HL-60 (cell line): ENCODE results near the gene BCAR3.

Experiments
- DNase-seq, 2 experiments: peaks; one replicate each; pipeline ENCODE4 v3.0.0-alpha.2; 2010 to 2020; ENCODE audit warnings: low read depth in 1 of 2, low spot score in 1 of 2
- H3K27ac ChIP-seq: fragments of 250-450 bp; sonication (Bioruptor Pico); replicated peaks from 2 replicates; pipeline ENCODE4 v1.5.1; 2020; ENCODE audit warnings: mild to moderate bottlenecking, moderate library complexity
- H3K27me3 ChIP-seq: fragments of 250-450 bp; sonication (Bioruptor Pico); 2 replicates; pipeline ENCODE4 v1.5.1; 2021; ENCODE audit warnings: mild to moderate bottlenecking, moderate library complexity; ENCODE audit not compliant: insufficient read depth, poor library complexity, severe bottlenecking
- H3K4me3 ChIP-seq: replicated peaks from 2 replicates; pipeline ENCODE4 v1.5.1; 2011; ENCODE audit warnings: mild to moderate bottlenecking, control low read depth, low read length; ENCODE audit not compliant: insufficient read depth
- GABPA ChIP-seq: IDR thresholded peaks from 2 replicates; pipeline ENCODE4 v1.6.1; 2012; ENCODE audit warnings: low read depth
- POLR2AphosphoS5 ChIP-seq: IDR thresholded peaks from 2 replicates; pipeline ENCODE4 v1.6.1; 2012; ENCODE audit warnings: low read depth
- REST ChIP-seq: IDR thresholded peaks from 2 replicates; pipeline ENCODE4 v1.6.1; 2012; ENCODE audit warnings: low read depth; ENCODE audit not compliant: insufficient replicate concordance
- SPI1 ChIP-seq: IDR thresholded peaks from 2 replicates; pipeline ENCODE4 v1.6.1; 2012; ENCODE audit warnings: low read depth, mild to moderate bottlenecking, borderline replicate concordance
- TF ChIP-seq, protein P1 (sequence below): IDR thresholded peaks from one replicate; pipeline ENCODE4 v1.5.1; 2011; ENCODE audit warnings: low read length, control low read depth, inconsistent platforms; ENCODE audit not compliant: insufficient read depth

Gene BCAR3

DNA sequence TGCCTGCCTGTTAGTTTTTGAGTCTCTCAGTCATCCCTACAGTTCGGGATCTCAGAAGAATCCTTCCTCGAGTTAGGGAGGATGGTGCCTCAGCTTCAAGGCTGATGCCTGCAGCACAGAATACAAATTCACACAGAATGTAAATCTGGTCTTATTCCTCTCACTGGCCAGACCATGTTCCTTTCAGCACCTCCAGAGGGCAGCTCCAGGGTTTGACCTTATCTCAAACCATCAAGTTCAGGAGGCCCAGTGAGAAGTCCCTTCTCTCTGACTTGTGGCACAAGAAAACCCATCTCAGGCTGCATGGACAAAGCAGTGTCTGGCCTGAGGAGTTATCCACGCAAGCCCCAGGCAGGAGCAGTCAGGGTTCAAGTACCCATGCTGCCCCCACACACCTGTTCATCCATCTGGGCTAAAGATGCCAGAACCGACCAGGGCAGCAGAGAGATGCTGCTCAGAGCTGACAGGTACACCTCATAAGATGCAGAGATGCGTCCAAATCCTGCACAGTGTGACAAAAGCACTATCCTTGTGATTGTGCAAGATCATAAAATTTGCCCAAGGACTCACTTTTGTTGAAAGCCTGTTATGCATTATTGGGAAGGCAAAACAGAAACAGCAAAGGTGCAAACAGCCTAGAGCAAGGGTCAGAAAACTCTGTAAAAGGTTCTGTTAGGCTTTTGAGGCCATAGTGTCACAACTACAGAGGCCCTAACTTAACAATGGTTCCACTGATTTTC, 49.8 kb downstream of the BCAR3 start:
- H3K4me3 ChIP-seq = no peak overlapping the region
- TF ChIP-seq GABPA (no peak), REST (no peak), SPI1 (no peak), POLR2AphosphoS5 (no peak)
- TF ChIP-seq, protein P1, sequence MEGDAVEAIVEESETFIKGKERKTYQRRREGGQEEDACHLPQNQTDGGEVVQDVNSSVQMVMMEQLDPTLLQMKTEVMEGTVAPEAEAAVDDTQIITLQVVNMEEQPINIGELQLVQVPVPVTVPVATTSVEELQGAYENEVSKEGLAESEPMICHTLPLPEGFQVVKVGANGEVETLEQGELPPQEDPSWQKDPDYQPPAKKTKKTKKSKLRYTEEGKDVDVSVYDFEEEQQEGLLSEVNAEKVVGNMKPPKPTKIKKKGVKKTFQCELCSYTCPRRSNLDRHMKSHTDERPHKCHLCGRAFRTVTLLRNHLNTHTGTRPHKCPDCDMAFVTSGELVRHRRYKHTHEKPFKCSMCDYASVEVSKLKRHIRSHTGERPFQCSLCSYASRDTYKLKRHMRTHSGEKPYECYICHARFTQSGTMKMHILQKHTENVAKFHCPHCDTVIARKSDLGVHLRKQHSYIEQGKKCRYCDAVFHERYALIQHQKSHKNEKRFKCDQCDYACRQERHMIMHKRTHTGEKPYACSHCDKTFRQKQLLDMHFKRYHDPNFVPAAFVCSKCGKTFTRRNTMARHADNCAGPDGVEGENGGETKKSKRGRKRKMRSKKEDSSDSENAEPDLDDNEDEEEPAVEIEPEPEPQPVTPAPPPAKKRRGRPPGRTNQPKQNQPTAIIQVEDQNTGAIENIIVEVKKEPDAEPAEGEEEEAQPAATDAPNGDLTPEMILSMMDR = no peak
- no peaks in the 10 kb centered on the region for H3K27me3 ChIP-seq
- no peak overlapping the region for H3K27ac ChIP-seq
- DNase-seq = no peak

DNA sequence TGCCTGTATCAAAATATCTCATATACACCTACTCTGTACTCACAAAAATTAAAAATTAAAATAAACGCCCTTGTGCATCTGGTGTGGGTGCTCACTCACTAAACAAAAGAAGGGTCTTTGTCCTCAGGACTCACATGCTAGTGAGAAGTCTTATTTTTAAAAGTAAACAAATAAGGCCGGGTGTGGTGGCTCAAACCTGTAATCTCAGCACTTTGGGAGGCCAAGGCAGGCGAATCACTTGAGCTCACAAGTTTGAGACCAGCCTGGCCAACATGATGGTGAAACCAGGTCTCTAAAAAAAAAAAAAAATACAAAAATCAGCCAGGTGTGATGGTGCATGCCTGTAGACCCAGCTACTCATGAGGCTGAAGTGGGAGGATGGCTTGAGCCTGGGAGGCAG, 51.5 kb downstream of the BCAR3 start:
- no peak overlapping the region for H3K4me3 ChIP-seq
- no peak overlapping the region for H3K27ac ChIP-seq
- no peak for DNase-seq
- no peaks in the 10 kb centered on the region for H3K27me3 ChIP-seq
- no peak for TF ChIP-seq POLR2AphosphoS5
- no peak for TF ChIP-seq GABPA
- TF ChIP-seq, protein P1 = no peak
- TF ChIP-seq SPI1 = no peak
- TF ChIP-seq REST = no peak

DNA sequence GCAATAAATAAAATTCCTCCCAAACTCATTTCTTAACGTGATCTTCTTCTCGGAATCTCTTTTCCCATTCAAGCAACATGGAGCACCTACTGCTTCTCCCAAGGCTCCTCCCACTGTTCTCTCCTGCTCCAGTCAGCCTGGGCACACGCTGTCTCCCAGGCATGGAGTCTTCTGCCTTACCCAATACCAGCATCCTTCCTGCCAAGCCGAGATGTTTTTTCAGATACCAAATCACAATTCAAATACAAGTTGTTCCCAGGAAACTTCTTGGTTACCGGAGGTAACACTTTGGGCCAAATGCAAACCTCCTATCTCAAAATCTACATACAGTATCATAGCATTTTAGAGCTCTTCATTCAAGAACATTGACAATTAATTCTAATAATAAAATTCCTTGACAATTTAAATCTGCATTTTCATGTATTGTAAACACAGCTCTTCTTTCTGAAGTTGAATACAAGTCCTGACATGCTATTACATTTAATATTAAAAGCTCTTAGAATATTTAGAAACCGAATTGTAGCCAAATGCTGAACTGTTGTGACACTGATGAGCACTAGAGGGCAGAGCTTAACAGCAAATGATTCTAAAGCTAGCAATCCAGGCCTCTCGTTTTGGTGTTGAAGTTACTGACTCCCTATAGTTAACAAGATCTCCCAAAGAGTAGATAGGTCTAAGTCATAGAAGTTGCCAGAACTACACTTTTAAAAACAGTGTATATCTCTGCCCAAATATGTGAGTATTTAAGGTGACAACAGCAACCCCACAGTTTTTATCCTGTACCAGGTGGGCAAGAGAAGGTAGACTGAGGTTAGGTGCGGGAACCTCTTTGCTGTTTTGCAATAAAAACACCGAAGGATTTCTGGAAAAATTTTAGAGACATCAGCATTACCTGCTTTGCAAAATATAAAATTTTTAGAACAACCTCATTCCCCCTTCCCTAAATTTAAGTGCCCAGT, 52.3 kb downstream of the BCAR3 start:
- no peak for TF ChIP-seq SPI1
- TF ChIP-seq, protein P1 = peak; percentile 51
- Histone ChIP-seq H3K27ac (no peak overlapping the region), H3K27me3 (no peaks in the 10 kb centered on the region), H3K4me3 (no peak overlapping the region)
- DNase-seq = peak; percentile 12 to 50
